C4-2B (cell line): Measurements from ENCODE around the gene TEX35.

Experiments
- CTCF ChIP-seq: fragments of 450-650 bp; conservative IDR thresholded peaks from 2 replicates; pipeline ENCODE4 v1.5.1; 2017; ENCODE audit warnings: mild to moderate bottlenecking
- ZFX ChIP-seq: fragments of 450-650 bp; IDR thresholded peaks from 2 replicates; pipeline ENCODE4 v1.6.1; 2017

GRCh38 chr1:178512566-178513277 is at the start of gene TEX35:
- TF ChIP-seq CTCF (no peak), ZFX (no peak)
